Measurements from ENCODE around the gene CTSE.
"Not testable (repeated sequence)": the region's sequence is repeated elsewhere in the genome, so short reads cannot be mapped to it uniquely, and the experiment has no call there.

Gene CTSE

DNA sequence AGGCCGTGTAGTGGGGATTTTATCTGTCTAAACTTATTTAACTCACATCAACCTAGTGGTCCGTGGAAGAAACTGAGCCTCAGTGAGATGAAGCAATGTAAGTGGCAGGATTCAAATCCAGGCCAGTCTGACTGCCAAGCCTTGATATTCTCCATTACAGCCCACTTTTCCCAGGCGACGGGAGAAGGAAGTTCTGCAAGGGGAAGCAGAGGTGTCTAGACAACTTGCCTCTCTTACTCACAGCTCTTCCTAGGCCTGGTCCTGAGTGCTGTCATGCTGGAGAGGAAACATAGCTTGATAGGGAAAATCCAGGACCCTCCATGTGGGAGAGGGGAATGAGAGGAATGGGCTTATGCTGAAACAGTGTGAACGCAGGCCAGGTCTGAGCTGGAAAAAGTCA, 9.1 kb downstream of the CTSE start:
- no peak for DNase-seq (ENCODE audit: low read depth)

DNA sequence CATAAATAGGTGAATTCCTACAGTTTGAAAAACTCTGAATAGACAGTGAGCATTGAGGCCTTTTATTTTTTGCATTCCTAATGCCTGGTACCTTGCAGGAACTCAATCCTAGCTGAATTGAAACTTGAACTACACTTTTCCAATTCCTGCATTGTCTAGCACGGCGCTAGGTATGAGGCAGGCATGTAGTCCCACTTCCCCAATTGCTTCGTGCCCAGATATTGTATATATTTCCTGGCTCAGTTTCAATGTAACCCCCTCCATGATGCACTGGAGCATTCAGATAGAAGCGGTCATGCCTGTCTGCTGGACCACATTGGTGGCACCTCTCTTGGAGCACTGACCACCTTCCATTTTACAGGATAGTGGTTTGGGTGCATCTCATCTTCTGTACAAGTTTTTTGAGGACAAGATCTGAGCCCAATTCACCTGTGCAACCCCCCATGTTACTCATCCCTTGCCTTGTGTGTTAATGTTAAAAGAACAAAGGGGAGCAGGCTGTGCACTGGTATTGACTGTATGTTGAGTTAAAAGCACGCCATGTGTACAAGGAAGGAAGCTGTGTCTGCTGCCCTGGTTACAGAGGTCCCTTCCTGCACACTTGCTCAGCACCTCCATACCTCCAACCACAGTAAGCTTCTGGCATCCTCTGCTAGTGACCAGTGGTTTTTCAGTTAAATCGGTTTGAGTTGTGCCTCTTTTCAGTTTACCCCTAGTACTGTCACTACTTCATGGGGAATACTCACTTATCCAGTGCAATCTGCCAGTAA, 10.5 kb downstream of the CTSE start:
- no peak for DNase-seq (ENCODE audit: low read depth)

DNA sequence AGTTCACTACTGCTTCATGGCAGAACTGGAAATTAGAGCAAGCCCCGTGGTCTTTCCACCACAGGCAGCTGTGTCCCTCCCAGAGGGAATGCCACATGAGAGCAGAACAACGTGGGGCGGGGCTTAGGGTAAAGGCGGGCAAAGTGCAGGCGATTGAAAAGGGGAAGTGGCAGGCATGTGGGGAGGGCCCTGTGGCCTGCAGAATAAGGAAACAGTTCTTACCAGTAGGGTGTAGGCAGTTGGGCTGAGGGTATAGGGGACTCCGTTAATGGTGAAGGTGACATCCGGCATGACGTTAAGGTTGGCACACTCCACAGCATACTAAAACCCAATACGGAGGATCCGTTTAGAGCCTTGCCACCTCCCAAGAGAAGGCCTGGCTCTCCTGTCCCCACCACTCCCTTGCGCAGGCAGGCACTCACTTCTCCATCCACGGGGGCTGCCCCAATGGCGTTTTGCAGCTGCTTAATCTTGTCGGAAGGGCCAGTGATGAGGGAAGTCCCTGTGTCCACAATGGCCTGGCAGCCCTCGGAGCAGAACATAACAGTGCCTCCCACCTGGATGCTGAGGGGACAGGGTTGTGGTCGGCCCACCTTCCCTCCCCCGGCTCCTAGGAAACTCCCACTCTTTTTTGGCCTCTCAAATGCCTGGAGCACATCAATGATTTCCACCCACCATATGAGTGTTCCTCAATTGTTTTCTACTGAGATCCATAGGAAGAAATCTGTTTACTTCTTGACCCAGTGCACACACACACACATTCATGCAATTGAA, 11.4 kb downstream of the CTSE start:
- DNase-seq (ENCODE audit: low read depth) = no peak

GRCh38 chr1:206011057-206011456, 12.6 kb downstream of the CTSE start:
- no peak for DNase-seq (ENCODE audit: low read depth)

DNA sequence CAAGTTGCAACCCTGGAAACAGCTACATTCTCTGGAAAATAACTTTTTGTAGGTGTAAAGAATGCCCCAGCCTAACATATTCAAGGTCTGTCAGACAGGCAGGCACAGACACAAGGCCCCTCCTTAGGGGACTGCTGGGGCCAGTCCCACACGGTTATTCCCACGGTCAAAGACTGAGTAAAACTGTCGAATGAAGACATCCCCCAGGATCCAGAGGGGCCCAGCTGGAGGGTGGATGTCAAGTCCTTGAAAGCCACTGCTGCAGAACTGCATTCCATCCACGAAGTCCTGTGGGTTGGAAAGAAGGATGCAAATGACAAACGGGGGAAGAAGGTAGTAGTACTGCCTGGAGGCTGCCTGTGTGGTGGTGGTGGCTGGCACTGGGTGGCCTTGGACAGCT, 13.6 kb downstream of the CTSE start:
- no peak for DNase-seq (ENCODE audit: low read depth)

DNA sequence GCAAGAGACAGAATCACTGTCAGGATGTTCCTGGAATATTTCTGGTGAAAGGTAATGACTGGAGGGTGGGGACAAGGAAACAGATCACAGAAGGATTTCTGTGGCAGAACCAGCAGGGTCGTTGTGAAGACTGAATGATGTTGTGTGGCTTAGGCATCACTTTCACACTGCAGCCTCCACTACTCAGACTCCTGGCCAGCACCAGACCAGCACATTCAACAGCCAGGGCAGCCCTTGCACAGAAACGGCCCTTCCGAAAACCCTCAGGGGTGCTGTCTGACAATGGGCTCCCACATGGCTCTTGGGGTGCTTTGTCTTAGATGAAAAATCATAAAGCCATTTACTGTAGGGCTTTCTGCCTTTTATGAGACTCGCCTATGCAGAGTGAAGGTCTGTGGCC, 16.7 kb downstream of the CTSE start:
- DNase-seq (ENCODE audit: low read depth) = no peak

GRCh38 chr1:206005778-206006180, 17.9 kb downstream of the CTSE start:
- DNase-seq (ENCODE audit: low read depth) = no peak

DNA sequence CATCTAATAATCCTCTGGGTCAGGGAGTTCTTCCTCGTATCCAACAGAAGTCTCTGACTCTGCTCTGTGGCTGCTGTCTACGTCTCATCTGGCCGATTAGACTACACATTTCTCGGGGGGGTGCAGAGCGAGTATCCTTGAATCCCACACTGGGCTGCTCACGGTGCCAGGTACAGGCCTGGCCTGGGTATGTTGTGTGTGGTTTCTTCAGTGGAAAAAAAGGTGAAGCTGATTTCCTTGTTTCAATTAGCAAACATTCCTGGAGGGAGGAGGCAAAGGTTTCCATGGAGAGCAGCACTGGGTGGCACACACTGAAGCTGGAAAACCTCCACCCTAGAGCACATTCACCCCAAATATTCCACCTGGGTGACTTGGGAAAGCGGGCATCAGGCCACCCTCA, 18.5 kb downstream of the CTSE start:
- no peak for DNase-seq (ENCODE audit: low read depth)

- no peak for DNase-seq (ENCODE audit: low read depth)
Measured at GRCh38 chr1:206004826-206005225, 18.9 kb downstream of the CTSE start.

- no peak for DNase-seq (ENCODE audit: low read depth)
Measured at GRCh38 chr1:206003854-206004800, 19.6 kb downstream of the CTSE start.

GRCh38 chr1:206002871-206003801, 20.6 kb downstream of the CTSE start, which contains the start of gene RAB7B:
TSS of gene RAB7B (minus strand) at chr1:206003395. CDS start at chr1:205994135, 9,260 bp downstream.
- no peak for DNase-seq (ENCODE audit: low read depth)

GRCh38 chr1:206002160-206002559, 21.5 kb downstream of the CTSE start:
- DNase-seq (ENCODE audit: low read depth) = no peak

DNA sequence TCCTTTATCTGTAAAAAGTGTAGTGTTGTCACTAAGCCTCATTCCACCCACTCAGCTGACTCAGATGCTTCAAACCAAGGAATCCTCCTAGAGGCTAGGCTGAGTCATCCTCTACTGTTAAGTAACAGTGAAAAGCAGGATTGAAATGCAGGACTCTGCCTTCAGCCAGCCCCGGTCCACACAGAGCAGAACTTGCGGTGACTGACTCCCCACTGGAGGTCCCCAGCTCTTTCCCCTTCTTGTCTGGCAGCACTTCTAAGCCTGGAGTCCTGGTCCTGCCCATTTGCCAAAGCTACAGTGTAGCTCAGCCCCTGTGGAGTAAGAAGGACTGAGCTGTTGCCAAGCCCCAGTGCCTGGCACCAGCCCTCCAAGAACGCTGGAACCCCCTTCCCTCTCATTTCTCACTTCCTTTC, 22.2 kb downstream of the CTSE start:
- no peak for DNase-seq (ENCODE audit: low read depth)

GRCh38 chr1:206000641-206001339, 22.9 kb downstream of the CTSE start:
- DNase-seq (ENCODE audit: low read depth) = no peak

DNA sequence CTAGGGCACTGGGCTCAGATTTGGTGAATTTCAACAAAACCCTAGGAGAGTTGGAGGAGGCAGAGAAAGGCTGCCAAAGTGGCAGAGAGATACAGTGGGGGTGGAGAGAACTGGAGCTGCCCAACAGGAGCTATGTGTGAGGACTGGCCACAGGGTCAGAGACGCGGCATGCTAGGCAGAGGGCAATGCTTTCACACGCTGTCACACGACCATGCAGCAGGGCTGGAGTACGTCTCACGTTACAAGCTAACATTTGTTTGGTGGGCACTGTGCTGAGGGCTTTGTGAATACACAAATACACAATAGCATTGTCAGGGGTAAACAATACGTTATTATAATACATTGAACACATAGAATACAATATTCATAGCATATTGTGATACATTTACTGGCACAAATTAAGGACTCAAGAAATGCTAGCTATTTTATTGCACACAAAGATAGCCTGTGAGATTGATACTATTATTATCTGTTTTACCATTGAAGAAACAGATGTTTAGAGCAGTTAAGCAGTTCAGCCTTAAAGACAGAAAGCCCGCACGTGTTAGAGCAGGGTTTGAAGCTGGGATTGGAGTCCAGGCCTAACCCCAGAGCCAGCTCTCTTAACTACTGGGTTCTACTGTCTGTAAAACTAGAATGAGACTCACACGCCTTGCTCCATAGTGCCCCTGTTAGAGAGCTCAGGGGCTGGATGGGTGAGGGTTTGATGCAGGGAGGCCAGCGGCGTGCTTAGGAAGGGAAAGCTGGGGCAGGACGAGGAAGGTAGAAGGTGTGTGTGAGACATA, 25.0 kb downstream of the CTSE start:
- DNase-seq (ENCODE audit: low read depth) = no peak

DNA sequence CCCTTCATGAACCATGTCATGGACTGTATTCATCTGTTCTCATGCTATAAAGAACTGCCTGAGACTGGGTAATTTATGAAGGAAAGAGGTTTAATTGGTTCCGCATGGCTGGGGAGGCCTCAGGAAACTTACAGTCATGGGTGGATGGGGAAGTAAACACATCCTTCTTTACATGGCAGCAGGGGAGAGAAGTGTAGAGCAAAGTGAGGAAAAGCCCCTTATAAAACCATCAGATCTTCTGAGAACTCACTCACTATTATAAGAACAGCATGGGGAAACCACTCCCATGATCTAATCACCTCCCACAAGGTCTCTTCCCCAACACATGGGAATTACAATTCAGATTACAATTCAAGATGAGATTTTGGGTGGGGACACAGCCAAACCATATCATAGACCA, 27.1 kb downstream of the CTSE start:
- not testable (repeated sequence) for DNase-seq (ENCODE audit: low read depth)

GRCh38 chr1:205994346-205994745, 29.3 kb downstream of the CTSE start:
- DNase-seq (ENCODE audit: low read depth) = no peak

DNA sequence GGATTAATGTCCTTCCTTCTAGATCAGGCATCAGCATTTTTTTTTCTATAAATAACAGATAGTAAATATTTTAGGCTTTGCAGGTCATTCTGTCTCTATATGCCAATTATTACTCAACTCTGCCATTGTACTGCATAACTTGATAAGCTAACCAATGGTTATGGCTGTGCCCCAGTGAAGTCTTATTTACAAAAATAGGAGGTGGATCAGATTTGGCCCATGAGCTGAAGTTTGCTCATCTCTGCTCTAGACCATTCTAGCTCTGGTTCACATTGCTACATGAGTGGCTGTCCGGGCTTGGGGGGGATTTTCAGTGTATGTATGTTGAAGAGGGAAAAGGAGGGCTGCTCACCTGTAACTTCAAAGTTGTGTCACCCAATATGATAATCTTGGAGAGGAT, 30.6 kb downstream of the CTSE start:
- no peak for DNase-seq (ENCODE audit: low read depth)

- no peak for DNase-seq (ENCODE audit: low read depth)
Measured at GRCh38 chr1:205992218-205992882, 31.3 kb downstream of the CTSE start.

Measured in T follicular helper cell (primary cell).